HG02885 (cell line): Measurements from ENCODE around the gene ZDHHC6.
"Not testable (repeated sequence)": the region's sequence is repeated elsewhere in the genome, so short reads cannot be mapped to it uniquely, and the experiment has no call there.

Experiments used
- ATAC-seq: cut with Tn5 transposase; IDR thresholded peaks from one replicate; pipeline ENCODE4 v1.9.1; 2021; ENCODE audit warnings: mild to moderate bottlenecking; ENCODE audit not compliant: unreplicated experiment, poor library complexity

ZDHHC6 gene

GRCh38 chr10:112446855-112447619, at the start of gene ZDHHC6, which contains the start of gene VTI1A:
ZDHHC6 (minus strand) TSS chr10:112446914; CDS start chr10:112445436, 1,478 bp downstream.
VTI1A (plus strand) TSS chr10:112447215; CDS start chr10:112447374, 159 bp downstream.
- ATAC-seq, result peak; percentile 92

- no peak for ATAC-seq
These were observed 46.0 kb upstream of the ZDHHC6 start for GRCh38 chr10:112492736-112493135.

GRCh38 chr10:112491144-112491543, 44.4 kb upstream of the ZDHHC6 start:
- no peak for ATAC-seq

GRCh38 chr10:112490545-112490944, 43.8 kb upstream of the ZDHHC6 start:
- ATAC-seq, result no peak

- no peak for ATAC-seq
These were observed 41.2 kb upstream of the ZDHHC6 start for GRCh38 chr10:112487964-112488363.

- ATAC-seq, result no peak
These were observed 37.7 kb upstream of the ZDHHC6 start for GRCh38 chr10:112484399-112484798.

- no peak for ATAC-seq
These were observed 34.9 kb upstream of the ZDHHC6 start for GRCh38 chr10:112481602-112482001.

- no peak for ATAC-seq
These were observed 29.0 kb upstream of the ZDHHC6 start for GRCh38 chr10:112475575-112476218.

GRCh38 chr10:112471878-112472487, 25.3 kb upstream of the ZDHHC6 start:
- ATAC-seq, result peak; percentile 74

- no peak for ATAC-seq
These were observed 20.9 kb upstream of the ZDHHC6 start for GRCh38 chr10:112467541-112468075.

GRCh38 chr10:112466802-112467201, 20.1 kb upstream of the ZDHHC6 start:
- ATAC-seq, result no peak

- ATAC-seq, result no peak
These were observed 18.7 kb upstream of the ZDHHC6 start for GRCh38 chr10:112465299-112465883.

- not testable (repeated sequence) for ATAC-seq
These were observed 17.4 kb upstream of the ZDHHC6 start for GRCh38 chr10:112464074-112464473.

- ATAC-seq, result no peak
These were observed 14.5 kb upstream of the ZDHHC6 start for GRCh38 chr10:112461029-112461887.

- ATAC-seq, result no peak
These were observed 13.7 kb upstream of the ZDHHC6 start for GRCh38 chr10:112460366-112460765.

- ATAC-seq, result no peak
These were observed 9.8 kb upstream of the ZDHHC6 start for GRCh38 chr10:112456533-112456932.

GRCh38 chr10:112454910-112455779, 8.4 kb upstream of the ZDHHC6 start:
- ATAC-seq, result no peak

GRCh38 chr10:112448888-112449287, 2.2 kb upstream of the ZDHHC6 start:
- ATAC-seq, result no peak

- no peak for ATAC-seq
These were observed 860 bp upstream of the ZDHHC6 start for GRCh38 chr10:112447620-112447928.
